SK-N-SH (cell line): ENCODE results near the gene AKAP12. TPM values are rescaled to one million over a fixed set of nuclear protein-coding genes. Genes with fewer than 3 reads are reported as not detected.
A peak's percentile ranks its signal among the peaks of the same experiment; 100 is the strongest.

Experiments
- CTCF ChIA-PET: fragments of 300-600, 350-600 bp; formaldehyde crosslinking; extraction: SDS; loops from one replicate; lab custom pipeline; 2021; lab: Yijun Ruan, JAX
- POLR2A ChIA-PET: fragments of 350-600 bp; sonication (Branson Sonifier 250); formaldehyde crosslinking; extraction: SDS; loops from one replicate; lab custom pipeline; 2020; ENCODE audit warnings: antibody characterized with exemption, inconsistent platforms; lab: Yijun Ruan, JAX
- DNase-seq: peaks from one replicate; pipeline ENCODE4 v3.0.0; 2012
- H2AFZ ChIP-seq: fragments of 200-600 bp; sonication (generic); 2 replicates; pipeline ENCODE4 v1.8.1; 2016; ENCODE audit warnings: antibody characterized with exemption, mild to moderate bottlenecking, low read depth
- H3F3A ChIP-seq: fragments of 200-600 bp; sonication (generic); replicated peaks from 2 replicates; pipeline ENCODE3; 2016; ENCODE audit warnings: antibody characterized with exemption, mild to moderate bottlenecking; ENCODE audit not compliant: insufficient read depth
- H3K27ac ChIP-seq, 2 experiments: fragments of 200-500 bp in 1 of 2; fragments of 200-600 bp in 1 of 2; sonication (Bioruptor generic) in 1 of 2; sonication (generic), shearing (Covaris generic) in 1 of 2; 2 replicates each; pipeline versions ENCODE4 v1.5.1 to v1.6.1; 2014 to 2016; ENCODE audit warnings: low read depth in 2 of 2, inconsistent platforms in 1 of 2, low read length in 1 of 2, mild to moderate bottlenecking in 1 of 2, mixed read lengths in 1 of 2
- H3K27me3 ChIP-seq: fragments of 200-600 bp; sonication (generic), shearing (Covaris generic); 2 replicates; pipeline ENCODE4 v1.6.1; 2016; ENCODE audit warnings: mixed run types; ENCODE audit not compliant: insufficient read depth
- H3K36me3 ChIP-seq, 2 experiments: fragments of 200-500 bp in 1 of 2; fragments of 200-600 bp in 1 of 2; sonication (Bioruptor generic) in 1 of 2; sonication (generic) in 1 of 2; replicated peaks in 1 of 2; 2 replicates each; pipeline versions ENCODE3 to v1.5.1; 2014 to 2016; ENCODE audit warnings: low read length in 1 of 2, mild to moderate bottlenecking in 1 of 2; ENCODE audit not compliant: insufficient read depth in 2 of 2, control insufficient read depth in 1 of 2
- H3K4me1 ChIP-seq, 2 experiments: fragments of 200-500 bp in 1 of 2; fragments of 200-600 bp in 1 of 2; sonication (Bioruptor generic) in 1 of 2; sonication (generic), shearing (Covaris generic) in 1 of 2; 2 replicates each; pipeline versions ENCODE4 v1.5.1 to v1.6.1; 2014 to 2016; ENCODE audit warnings: low read depth in 1 of 2, low read length in 1 of 2, mixed run types in 1 of 2; ENCODE audit not compliant: insufficient read depth in 2 of 2, control insufficient read depth in 1 of 2
- H3K4me2 ChIP-seq: fragments of 200-600 bp; sonication (generic), shearing (Covaris generic); 2 replicates; pipeline ENCODE4 v1.6.1; 2017; ENCODE audit warnings: mixed run types
- H3K4me3 ChIP-seq, 2 experiments: fragments of 200-500 bp in 1 of 2; fragments of 200-600 bp in 1 of 2; sonication (Bioruptor generic) in 1 of 2; sonication (generic), shearing (Covaris generic) in 1 of 2; 2 replicates each; pipeline versions ENCODE4 v1.5.1 to v1.8.1; 2014 to 2016; ENCODE audit warnings: low read depth in 2 of 2, inconsistent platforms in 1 of 2, low read length in 1 of 2, mild to moderate bottlenecking in 1 of 2, mixed read lengths in 1 of 2, moderate library complexity in 1 of 2
- H3K79me2 ChIP-seq: fragments of 200-600 bp; sonication (generic); 2 replicates; pipeline ENCODE4 v1.8.1; 2017; ENCODE audit warnings: mild to moderate bottlenecking; ENCODE audit not compliant: insufficient read depth
- H3K9ac ChIP-seq: fragments of 200-600 bp; sonication (generic); 2 replicates; pipeline ENCODE4 v1.6.1; 2017; ENCODE audit warnings: mixed run types
- H3K9me2 ChIP-seq: fragments of 200-600 bp; sonication (generic); 2 replicates; pipeline ENCODE4 v1.6.1; 2017; ENCODE audit warnings: mixed run types
- H3K9me3 ChIP-seq: fragments of 200-600 bp; sonication (generic); 2 replicates; pipeline ENCODE4 v1.6.1; 2017; ENCODE audit warnings: mixed run types, mild to moderate bottlenecking, moderate library complexity
- H4K20me1 ChIP-seq: fragments of 200-600 bp; sonication (generic); 2 replicates; pipeline ENCODE4 v1.6.1; 2017; ENCODE audit warnings: mild to moderate bottlenecking, mixed run types; ENCODE audit not compliant: insufficient read depth
- CHD2 ChIP-seq: fragments of 150-350 bp; IDR thresholded peaks from 2 replicates; pipeline ENCODE4 v1.6.1; 2018; ENCODE audit warnings: low read length; ENCODE audit not compliant: partially characterized antibody
- ELF1 ChIP-seq: IDR thresholded peaks from 2 replicates; pipeline ENCODE4 v1.4.0; 2012
- EZH2phosphoT487 ChIP-seq: fragments of 200-600 bp; sonication (generic); IDR thresholded peaks from 2 replicates; pipeline ENCODE4 v1.6.1; 2017; ENCODE audit warnings: low read depth, mixed run types, mild to moderate bottlenecking, antibody characterized with exemption, moderate library complexity, borderline replicate concordance
- GABPA ChIP-seq: IDR thresholded peaks from 2 replicates; pipeline ENCODE4 v1.4.0; 2012; ENCODE audit warnings: low read depth, mild to moderate bottlenecking
- IRF3 ChIP-seq: fragments of 150-350 bp; IDR thresholded peaks from 2 replicates; pipeline ENCODE4 v1.6.1; 2016; ENCODE audit warnings: mild to moderate bottlenecking, low read depth, low read length
- JUND ChIP-seq: IDR thresholded peaks from 2 replicates; pipeline ENCODE4 v1.4.0; 2012
- MAX ChIP-seq: IDR thresholded peaks from 2 replicates; pipeline ENCODE4 v1.4.0; 2012; ENCODE audit warnings: low read depth
- MEF2A ChIP-seq: IDR thresholded peaks from 2 replicates; pipeline ENCODE4 v1.4.0; 2012; ENCODE audit warnings: low read depth, borderline replicate concordance
- MXI1 ChIP-seq: IDR thresholded peaks from 2 replicates; pipeline ENCODE4 v1.6.1; 2012; ENCODE audit warnings: mild to moderate bottlenecking, low read depth, low read length, improper control_type of control experiment
- NFIC ChIP-seq: IDR thresholded peaks from 2 replicates; pipeline ENCODE4 v1.4.0; 2012; ENCODE audit warnings: borderline replicate concordance
- RAD21 ChIP-seq: IDR thresholded peaks from 2 replicates; pipeline ENCODE4 v1.6.1; 2012; ENCODE audit warnings: mild to moderate bottlenecking, low read length
- RCOR1 ChIP-seq: fragments of 150-350 bp; IDR thresholded peaks from 2 replicates; pipeline ENCODE4 v1.6.1; 2017; ENCODE audit warnings: antibody characterized with exemption, low read length
- SMC3 ChIP-seq: IDR thresholded peaks from 2 replicates; pipeline ENCODE4 v1.6.1; 2012; ENCODE audit warnings: low read depth, low read length, improper control_type of control experiment
- TAF1 ChIP-seq: IDR thresholded peaks from 2 replicates; pipeline ENCODE4 v1.6.1; 2012; ENCODE audit warnings: low read depth, mild to moderate bottlenecking, low read length, moderate library complexity, borderline replicate concordance
- USF1 ChIP-seq: IDR thresholded peaks from 2 replicates; pipeline ENCODE4 v1.4.0; 2012; ENCODE audit warnings: low read depth, borderline replicate concordance
- USF2 ChIP-seq: fragments of 150-350 bp; IDR thresholded peaks from 2 replicates; pipeline ENCODE4 v1.6.1; 2017; ENCODE audit warnings: antibody characterized with exemption, low read length, low read depth, borderline replicate concordance
- ZBTB33 ChIP-seq: IDR thresholded peaks from 2 replicates; pipeline ENCODE4 v1.4.0; 2012; ENCODE audit warnings: low read depth, borderline replicate concordance
- WGBS: methylation state at CpG from one replicate; pipeline ENCODE4 v1.1.6; 2017; ENCODE audit warnings: low lambda C conversion rate; 5-methylcytosine and 5-hydroxymethylcytosine counted together
- polyA plus RNA-seq, 3 experiments: library from polyadenylated mRNA; depleted of rRNA; stranded (reverse); fragments of >200 nt; gene quantifications; 2 replicates each; pipeline ENCODE4 v1.2.3, GENCODE V29; 2012

Gene AKAP12
- polyA plus RNA-seq, 1 of the 3 experiments (the other 2 are of a cell fraction) = 46.5 TPM

GRCh38 chr6:151279891-151280290 lies 40.1 kb downstream of the AKAP12 start:
- Histone ChIP-seq H3K27me3 (no peaks in the 10 kb centered on the region), H3K79me2 (peaks cover 80% of the 10 kb centered on the region), H4K20me1 (no peaks in the 10 kb centered on the region), H3K4me3 (no peak overlapping the region), H3K9ac (no peak overlapping the region), H3K36me3 (no peaks in the 10 kb centered on the region), H3K4me2 (no peak overlapping the region), H3K4me1 (peaks cover 3 to 16% of the 10 kb centered on the region in 2 experiments), H2AFZ (no peak overlapping the region), H3K9me3 (no peaks in the 10 kb centered on the region), H3K9me2 (no peaks in the 10 kb centered on the region), H3F3A (peaks cover 10% of the 10 kb centered on the region)
- POLR2A ChIA-PET = no interaction called here
- no peak for TF ChIP-seq EZH2phosphoT487
- no peak for TF ChIP-seq RAD21
- TF ChIP-seq GABPA = no peak
- no peak for TF ChIP-seq RCOR1
- no peak for TF ChIP-seq NFIC
- TF ChIP-seq MAX = no peak
- no peak for TF ChIP-seq JUND
- TF ChIP-seq, all 33 proteins: peak for 0
- no peak for DNase-seq
- CTCF ChIA-PET = interaction anchor here (0.9 to 1.2 kb wide), 3 partner anchors 22 to 266 kb away, joined by 3 to 6 read pairs (median 3); no protein-coding TSS in a partner anchor
- WGBS = 94% methylated on average over 2 of the region's 2 CpGs
- H3K27ac ChIP-seq = no peak overlapping the region

GRCh38 chr6:151280859-151281258 lies 41.1 kb downstream of the AKAP12 start:
- Histone ChIP-seq H3K9me2 (no peaks in the 10 kb centered on the region), H3F3A (peaks cover 16% of the 10 kb centered on the region), H3K36me3 (no peaks in the 10 kb centered on the region), H3K27ac (no peak overlapping the region), H3K79me2 (peaks cover 75% of the 10 kb centered on the region), H3K4me3 (no peak overlapping the region), H3K9me3 (no peaks in the 10 kb centered on the region), H3K4me1 (peaks cover 3 to 18% of the 10 kb centered on the region in 2 experiments), H4K20me1 (no peaks in the 10 kb centered on the region), H3K27me3 (no peaks in the 10 kb centered on the region), H3K4me2 (no peak overlapping the region), H3K9ac (no peak overlapping the region), H2AFZ (no peak overlapping the region)
- 94% methylated on average over 4 of the region's 4 CpGs for WGBS
- CTCF ChIA-PET = interaction anchor here (1.0 kb wide), 1 partner anchor 43 kb away, joined by 6 read pairs; no protein-coding TSS in a partner anchor
- POLR2A ChIA-PET = no interaction called here
- TF ChIP-seq USF2 = no peak
- TF ChIP-seq ELF1 = no peak
- TF ChIP-seq SMC3 = no peak
- no peak for TF ChIP-seq MEF2A
- DNase-seq = no peak

- no peak overlapping the region for H2AFZ ChIP-seq
- H3K4me3 ChIP-seq = no peak overlapping the region
- H4K20me1 ChIP-seq = no peaks in the 10 kb centered on the region
- H3K4me1 ChIP-seq = peaks cover 4 to 10% of the 10 kb centered on the region in 2 experiments; a peak in 3 of 4 replicates
- no peak for DNase-seq
- H3K9ac ChIP-seq = no peak overlapping the region
- no peaks in the 10 kb centered on the region for H3K9me2 ChIP-seq
- H3F3A ChIP-seq = peaks cover 6% of the 10 kb centered on the region
- H3K4me2 ChIP-seq = no peak overlapping the region
- H3K27ac ChIP-seq = peak overlapping the region in 1 of 2 experiments; percentile 77; a peak in 1 of 4 replicates
- CTCF ChIA-PET = interaction anchor here (0.8 kb wide), 1 partner anchor 270 kb away, joined by 3 read pairs; no protein-coding TSS in a partner anchor
- no peaks in the 10 kb centered on the region for H3K36me3 ChIP-seq
- peaks cover 72% of the 10 kb centered on the region for H3K79me2 ChIP-seq
- WGBS = 90% methylated on average over 11 of the region's 11 CpGs
- no peaks in the 10 kb centered on the region for H3K9me3 ChIP-seq
- H3K27me3 ChIP-seq = no peaks in the 10 kb centered on the region
- POLR2A ChIA-PET = no interaction called here
- TF ChIP-seq GABPA = no peak
- no peak for TF ChIP-seq CHD2
- no peak for TF ChIP-seq IRF3
- no peak for TF ChIP-seq NFIC
- no peak for TF ChIP-seq SMC3
- no peak for TF ChIP-seq ZBTB33
- no peak for TF ChIP-seq JUND
- TF ChIP-seq TAF1 = no peak
- no peak for TF ChIP-seq MAX
- TF ChIP-seq MXI1 = no peak
- TF ChIP-seq USF1 = no peak
These were observed 44.2 kb downstream of the AKAP12 start for GRCh38 chr6:151284012-151284411.
